Esophagus (tissue), 2 donors: ENCODE data around the gene GOSR1. TPM values are rescaled to one million over a fixed set of nuclear protein-coding genes. Genes with fewer than 3 reads are reported as not detected.
"Not testable (repeated sequence)": the region's sequence is repeated elsewhere in the genome, so short reads cannot be mapped to it uniquely, and the experiment has no call there.

ENCODE experiments used
- H3K27ac ChIP-seq, 2 donors: one replicate each; pipeline ENCODE4 v1.5.1; 2013; ENCODE audit warnings: low read depth in 2 of 2, mild to moderate bottlenecking in 2 of 2, inconsistent platforms in 1 of 2, low read length in 1 of 2, moderate library complexity in 1 of 2
- H3K27me3 ChIP-seq, 2 donors: one replicate each; pipeline ENCODE4 v1.6.1; 2013; ENCODE audit warnings: low read length in 2 of 2, control low read depth in 1 of 2, mild to moderate bottlenecking in 1 of 2; ENCODE audit not compliant: insufficient read depth in 2 of 2, control insufficient read depth in 1 of 2
- H3K36me3 ChIP-seq, 2 donors: one replicate each; pipeline ENCODE4 v1.6.1; 2013; ENCODE audit warnings: low read length in 1 of 2; ENCODE audit not compliant: control insufficient read depth in 2 of 2, insufficient read depth in 2 of 2
- H3K4me1 ChIP-seq, 2 donors: one replicate each; pipeline ENCODE4 v1.6.1; 2013; ENCODE audit warnings: low read length in 1 of 2; ENCODE audit not compliant: control insufficient read depth in 2 of 2, insufficient read depth in 2 of 2
- H3K4me3 ChIP-seq, 2 donors: one replicate each; pipeline ENCODE4 v1.5.1; 2013; ENCODE audit warnings: low read length in 2 of 2, mild to moderate bottlenecking in 2 of 2, low read depth in 1 of 2, moderate library complexity in 1 of 2
- H3K9me3 ChIP-seq, 2 donors: one replicate each; pipeline ENCODE4 v1.6.1; 2013; ENCODE audit warnings: mild to moderate bottlenecking in 2 of 2, low read depth in 1 of 2, low read length in 1 of 2, moderate library complexity in 1 of 2; ENCODE audit not compliant: control insufficient read depth in 2 of 2, insufficient read depth in 1 of 2
- WGBS, 2 donors: extraction: QIAGEN DNeasy Blood & Tissue Kit; methylation state at CpG; one replicate each; pipeline ENCODE4 v1.1.7; 2013; 5-methylcytosine and 5-hydroxymethylcytosine counted together
- polyA plus RNA-seq, 2 donors: library from polyadenylated mRNA; stranded (reverse); fragments of 200-250 nt; gene quantifications; one replicate each; pipeline ENCODE4 v1.2.3, GENCODE V29; 2013
- donor health status: healthy with polysubstance abuse.
- donor health status: Bipolar disorder and iron deficiency.

The GOSR1 gene
- polyA plus RNA-seq, 2 donors, result 9.8 to 14.5 TPM

DNA sequence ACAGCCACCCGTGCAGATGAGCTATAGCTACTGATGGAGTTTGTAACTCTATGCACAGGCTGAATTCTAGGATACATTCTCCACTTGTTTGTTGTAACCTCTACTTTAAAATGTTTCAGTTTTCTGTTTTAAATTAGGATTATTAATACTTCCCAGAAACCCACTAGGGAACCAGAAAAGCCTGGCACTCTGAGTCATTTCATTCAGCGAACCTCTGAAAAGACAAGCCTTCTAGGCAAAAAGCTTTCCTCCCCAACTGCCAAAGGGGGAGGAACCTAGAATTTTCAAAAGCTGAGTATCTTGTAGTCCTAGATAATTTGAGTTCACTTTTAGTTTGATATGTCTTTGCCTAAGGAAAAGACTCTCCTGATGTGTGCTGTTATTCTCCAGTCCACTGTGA, 43.2 kb downstream of the GOSR1 start:
- no peak overlapping the region for H3K27ac ChIP-seq
- no peaks in the 10 kb centered on the region for H3K4me1 ChIP-seq
- no peaks in the 10 kb centered on the region for H3K27me3 ChIP-seq
- WGBS, 2 donors, result 23 to 48% methylated on average over 2 of the region's 2 CpGs
- H3K36me3 ChIP-seq, result peaks cover 0 to 7% of the 10 kb centered on the region in 2 donors
- H3K4me3 ChIP-seq, result no peak overlapping the region
- H3K9me3 ChIP-seq, result no peaks in the 10 kb centered on the region

GRCh38 chr17:30520882-30521281, 43.7 kb downstream of the GOSR1 start:
- no peak overlapping the region for H3K27ac ChIP-seq
- H3K4me3 ChIP-seq, result no peak overlapping the region
- WGBS, 2 donors, result 90 to 96% methylated on average over 1 of the region's 1 CpG
- no peaks in the 10 kb centered on the region for H3K4me1 ChIP-seq
- H3K9me3 ChIP-seq, result no peaks in the 10 kb centered on the region
- no peaks in the 10 kb centered on the region for H3K27me3 ChIP-seq
- peaks cover 0 to 7% of the 10 kb centered on the region in 2 donors for H3K36me3 ChIP-seq

DNA sequence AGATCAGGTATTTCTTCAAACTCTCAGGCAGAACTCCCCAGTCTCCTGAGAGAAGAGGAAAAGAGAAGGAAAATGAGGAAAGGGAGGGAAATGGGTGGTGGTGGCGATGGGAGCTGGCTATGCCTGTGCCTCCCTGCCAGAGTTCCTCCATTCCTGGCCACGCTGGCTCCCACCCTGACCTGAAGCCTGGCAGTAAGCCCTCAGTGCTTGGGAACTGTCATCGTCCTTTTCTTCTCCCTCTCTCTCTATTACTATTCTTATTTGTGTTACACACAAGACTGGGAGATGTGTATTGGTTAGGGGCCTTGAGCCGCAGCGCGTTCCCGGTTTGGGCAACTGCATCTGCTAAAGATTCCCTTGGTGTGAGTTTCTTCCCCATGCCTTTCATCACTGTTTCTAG, 44.6 kb downstream of the GOSR1 start:
- WGBS, 2 donors, result 97 to 98% methylated on average over 7 of the region's 7 CpGs
- Histone ChIP-seq H3K36me3 (peaks cover 0 to 7% of the 10 kb centered on the region in 2 donors), H3K9me3 (no peaks in the 10 kb centered on the region), H3K27ac (no peak overlapping the region), H3K4me3 (no peak overlapping the region), H3K27me3 (no peaks in the 10 kb centered on the region), H3K4me1 (no peaks in the 10 kb centered on the region)

GRCh38 chr17:30523236-30523635, 46.0 kb downstream of the GOSR1 start:
- not testable (repeated sequence) for H3K27ac ChIP-seq, H3K27me3 ChIP-seq, H3K4me3 ChIP-seq, H3K36me3 ChIP-seq, H3K4me1 ChIP-seq, H3K9me3 ChIP-seq
- 93 to 99% methylated on average over 14 to 35 of the region's 35 CpGs for WGBS, 2 donors

GRCh38 chr17:30524847-30525246, 47.6 kb downstream of the GOSR1 start:
- peaks cover 0 to 2% of the 10 kb centered on the region in 2 donors for H3K36me3 ChIP-seq
- no peak overlapping the region for H3K4me3 ChIP-seq
- no peak overlapping the region for H3K27ac ChIP-seq
- H3K9me3 ChIP-seq, result no peaks in the 10 kb centered on the region
- H3K27me3 ChIP-seq, result no peaks in the 10 kb centered on the region
- H3K4me1 ChIP-seq, result no peaks in the 10 kb centered on the region
- 76 to 84% methylated on average over 3 of the region's 3 CpGs for WGBS, 2 donors

- Histone ChIP-seq H3K4me3 (no peak overlapping the region), H3K27ac (no peak overlapping the region), H3K9me3 (no peaks in the 10 kb centered on the region), H3K36me3 (peaks cover 0 to 2% of the 10 kb centered on the region in 2 donors), H3K4me1 (no peaks in the 10 kb centered on the region), H3K27me3 (no peaks in the 10 kb centered on the region)
- WGBS, 2 donors, result 93 to 100% methylated on average over 2 of the region's 2 CpGs
Observed at GRCh38 chr17:30526401-30526800, 49.2 kb downstream of the GOSR1 start.

- not testable (repeated sequence) for H3K4me3 ChIP-seq, H3K4me1 ChIP-seq, H3K9me3 ChIP-seq, H3K36me3 ChIP-seq, H3K27me3 ChIP-seq, H3K27ac ChIP-seq
- 90 to 92% methylated on average over 5 of the region's 5 CpGs for WGBS, 2 donors
Observed at GRCh38 chr17:30528701-30529100, 51.5 kb downstream of the GOSR1 start.

DNA sequence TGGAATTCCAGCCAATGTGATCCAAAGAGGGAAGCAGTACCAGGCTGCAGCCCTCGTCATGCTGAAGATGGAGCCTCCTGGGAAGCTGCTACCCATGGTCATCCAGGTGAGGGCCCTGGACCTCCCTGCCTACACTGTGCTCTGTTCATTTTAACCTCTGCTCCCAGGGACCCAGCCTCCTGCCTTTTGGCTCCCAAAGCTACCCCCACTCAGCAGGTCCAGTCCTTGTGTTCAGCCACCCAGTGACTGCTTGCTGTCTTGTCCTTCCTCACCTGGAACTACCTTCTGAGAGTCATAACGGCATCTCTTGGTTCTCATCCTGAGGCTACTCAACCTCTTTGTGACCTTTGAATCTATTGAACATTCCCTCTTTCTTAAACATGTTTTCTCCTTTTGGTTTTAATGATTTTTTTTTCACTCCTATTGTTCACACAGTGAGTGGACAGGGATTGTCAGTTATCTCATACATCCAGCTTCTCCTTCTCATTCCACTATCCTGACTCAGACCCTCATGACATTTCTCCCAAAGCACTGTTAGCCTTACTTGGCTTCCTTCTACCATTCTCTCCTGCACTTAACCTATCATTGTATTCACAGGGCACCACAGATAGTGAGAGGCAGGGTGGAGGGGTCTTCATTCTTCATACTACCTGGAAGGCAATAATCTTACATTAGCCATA, 53.3 kb downstream of the GOSR1 start:
- H3K4me3 ChIP-seq, result no peak overlapping the region
- H3K36me3 ChIP-seq, result no peaks in the 10 kb centered on the region
- H3K27ac ChIP-seq, result no peak overlapping the region
- H3K9me3 ChIP-seq, result no peaks in the 10 kb centered on the region
- 93 to 96% methylated on average over 2 of the region's 2 CpGs for WGBS, 2 donors
- no peaks in the 10 kb centered on the region for H3K27me3 ChIP-seq
- H3K4me1 ChIP-seq, result no peaks in the 10 kb centered on the region

- no peaks in the 10 kb centered on the region for H3K27me3 ChIP-seq
- WGBS, 2 donors, result 84 to 92% methylated on average over 2 of the region's 2 CpGs
- H3K4me1 ChIP-seq, result no peaks in the 10 kb centered on the region
- H3K4me3 ChIP-seq, result no peak overlapping the region
- H3K9me3 ChIP-seq, result no peaks in the 10 kb centered on the region
- H3K36me3 ChIP-seq, result no peaks in the 10 kb centered on the region
- H3K27ac ChIP-seq, result no peak overlapping the region
Observed at GRCh38 chr17:30532871-30533270, 55.7 kb downstream of the GOSR1 start.

- no peak overlapping the region for H3K27ac ChIP-seq
- H3K4me1 ChIP-seq, result no peaks in the 10 kb centered on the region
- 87 to 89% methylated on average over 12 of the region's 12 CpGs for WGBS, 2 donors
- H3K4me3 ChIP-seq, result no peak overlapping the region
- no peaks in the 10 kb centered on the region for H3K36me3 ChIP-seq
- H3K27me3 ChIP-seq, result no peaks in the 10 kb centered on the region
- H3K9me3 ChIP-seq, result no peaks in the 10 kb centered on the region
Observed at GRCh38 chr17:30534298-30534697, 57.1 kb downstream of the GOSR1 start.
